HG03469 (cell line): Measurements from ENCODE around the gene SLC16A2.
A peak's percentile ranks its signal among the peaks of the same experiment; 100 is the strongest.
"Not testable (repeated sequence)": the region's sequence is repeated elsewhere in the genome, so short reads cannot be mapped to it uniquely, and the experiment has no call there.

ENCODE experiments used
- ATAC-seq: cut with Tn5 transposase; IDR thresholded peaks from one replicate; pipeline ENCODE4 v1.9.1; 2021; ENCODE audit warnings: mild to moderate bottlenecking, moderate library complexity, moderate number of reproducible peaks; ENCODE audit not compliant: unreplicated experiment

Gene SLC16A2

GRCh38 chrX:74505437-74505836 lies 84.1 kb downstream of the SLC16A2 start:
- ATAC-seq: no peak

- peak; percentile 90 for ATAC-seq
These were observed 85.2 kb downstream of the SLC16A2 start for GRCh38 chrX:74506317-74507115.

- ATAC-seq: no peak
These were observed 85.9 kb downstream of the SLC16A2 start for GRCh38 chrX:74507191-74507590.

DNA sequence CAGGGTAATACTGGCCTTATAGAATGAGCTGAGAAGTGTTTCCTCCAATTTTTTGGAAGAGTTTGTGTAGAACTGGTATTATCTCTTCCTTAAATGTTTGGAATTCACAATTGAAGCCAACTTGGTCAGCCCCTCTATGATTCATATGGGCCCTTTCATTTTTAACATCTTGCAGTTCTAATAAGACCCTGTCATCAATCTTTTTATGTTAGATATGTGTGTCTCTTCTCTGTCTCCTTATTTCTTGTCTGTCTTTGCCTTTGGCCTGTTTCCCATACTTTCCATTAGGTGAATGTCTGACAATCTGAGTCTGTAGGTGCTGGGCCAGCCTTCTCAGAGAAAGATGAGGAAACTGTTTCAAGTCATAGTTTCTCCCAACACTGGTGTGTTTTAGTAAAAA lies 88.7 kb downstream of the SLC16A2 start:
- ATAC-seq: no peak

DNA sequence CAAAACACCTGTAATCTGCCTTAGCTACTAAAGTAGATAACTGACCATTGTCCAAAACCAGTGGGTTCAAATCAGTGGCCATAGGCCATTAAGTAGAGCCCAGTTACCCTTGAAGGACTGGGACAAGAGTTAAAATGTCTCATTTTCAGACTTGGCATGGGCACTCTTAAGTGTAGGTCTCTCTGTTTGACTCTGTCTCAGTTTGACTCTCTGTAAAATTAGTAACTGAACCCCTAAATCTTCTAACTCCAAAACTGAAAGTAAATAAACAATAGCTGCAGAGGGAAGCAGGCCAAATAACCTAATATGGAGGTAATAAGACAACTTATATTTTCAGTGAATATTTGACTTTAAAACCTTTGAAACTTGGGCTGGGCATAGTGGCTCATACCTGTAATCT lies 89.1 kb downstream of the SLC16A2 start:
- peak; percentile 49 for ATAC-seq

DNA sequence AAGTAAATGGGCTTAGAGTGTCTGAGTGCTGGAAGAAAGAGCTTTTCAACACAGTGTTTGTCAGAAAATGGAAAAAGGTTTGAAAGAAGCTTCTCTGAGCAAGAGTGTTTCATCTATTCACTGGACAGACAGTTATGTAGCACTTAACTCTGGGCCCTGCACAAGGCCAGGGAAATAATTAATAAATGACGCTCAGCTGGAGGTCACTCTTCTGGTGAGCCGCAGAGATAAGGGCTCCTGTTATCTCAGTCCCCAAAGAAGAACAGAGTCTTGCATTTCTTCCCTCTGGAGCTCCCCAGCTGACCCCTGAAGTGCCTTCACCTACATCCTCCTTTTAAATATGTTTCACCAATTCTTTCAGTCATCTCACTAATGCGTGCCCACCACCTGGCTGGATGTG lies 90.4 kb downstream of the SLC16A2 start:
- no peak for ATAC-seq

DNA sequence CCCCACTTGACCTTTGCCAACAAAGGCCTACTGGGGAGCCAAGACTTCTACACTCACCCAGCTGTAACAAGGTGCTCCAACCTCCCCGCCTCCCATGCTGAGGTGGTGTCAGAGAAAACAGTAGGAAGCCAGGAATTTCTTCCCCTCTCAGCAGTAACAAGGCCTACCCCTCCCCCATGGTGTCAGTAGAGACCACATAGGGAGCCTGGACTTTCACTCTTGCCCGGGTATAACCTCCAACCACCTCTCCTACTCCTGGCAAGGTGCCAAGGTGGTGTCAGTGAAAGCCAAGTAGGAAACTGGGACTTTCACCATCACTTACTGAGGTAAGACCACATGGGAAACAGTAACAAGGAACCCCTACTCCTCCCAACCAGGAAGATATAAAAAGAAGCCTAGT lies 93.1 kb downstream of the SLC16A2 start:
- ATAC-seq: no peak

- ATAC-seq: no peak
These were observed 94.1 kb downstream of the SLC16A2 start for GRCh38 chrX:74515356-74515755.

DNA sequence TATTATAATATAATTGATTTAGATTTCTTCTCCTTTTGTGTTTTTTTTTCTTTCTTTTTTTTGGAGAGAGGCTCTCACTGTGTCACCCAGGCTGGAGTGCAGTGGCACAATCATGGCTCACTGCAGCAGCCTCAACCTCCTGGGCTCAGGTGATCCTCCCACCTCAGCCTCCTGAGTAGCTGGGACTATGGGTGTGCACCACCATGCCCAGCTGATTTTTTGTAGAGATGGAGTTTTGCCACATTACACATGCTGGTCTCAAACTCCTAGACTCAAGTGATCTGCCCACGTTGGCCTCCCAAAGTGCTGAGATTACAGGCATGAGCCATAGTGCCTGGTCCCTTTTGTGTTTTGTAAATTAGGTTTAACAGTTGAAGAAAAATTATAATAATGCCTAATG lies 94.7 kb downstream of the SLC16A2 start:
- ATAC-seq: not testable (repeated sequence)

DNA sequence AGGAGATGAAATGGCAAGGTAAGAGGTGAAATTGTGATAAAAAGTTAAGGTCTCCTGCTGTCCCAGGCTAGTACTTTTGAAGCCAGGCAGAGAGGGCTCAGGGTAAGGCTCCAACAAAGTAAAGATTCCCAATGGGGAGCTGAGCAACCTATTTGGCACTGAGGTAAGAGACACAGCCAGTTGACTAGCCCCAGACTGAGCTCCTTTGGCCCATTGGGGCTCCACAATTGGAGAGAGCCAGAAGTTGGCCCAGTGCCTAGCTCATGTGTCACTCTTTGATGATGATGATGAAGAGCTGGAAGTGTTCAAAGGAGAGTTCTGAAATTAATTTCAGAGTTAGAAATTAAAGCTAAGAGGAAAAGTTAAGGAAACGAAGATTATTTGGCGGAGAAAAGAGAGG lies 98.6 kb downstream of the SLC16A2 start:
- ATAC-seq: no peak

DNA sequence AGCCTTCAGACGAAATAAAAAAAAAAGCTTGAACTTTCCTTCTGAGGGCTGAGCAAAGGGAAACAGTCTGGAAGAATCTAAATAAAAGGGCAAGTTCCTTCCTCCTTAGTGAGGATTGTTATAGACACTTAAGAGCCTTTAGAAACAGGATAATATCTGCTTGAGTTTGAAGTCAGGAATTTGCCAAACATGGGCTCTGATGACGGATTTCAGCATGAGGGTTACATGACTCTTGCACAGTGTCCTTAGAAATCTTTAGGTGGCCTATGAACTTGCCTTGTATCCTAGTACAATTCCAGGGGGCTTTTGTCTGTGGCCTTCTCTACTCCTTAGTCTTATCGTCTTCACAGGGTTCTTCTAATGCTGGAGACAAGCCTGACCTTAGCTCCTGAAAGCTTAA lies 99.0 kb downstream of the SLC16A2 start:
- no peak for ATAC-seq

GRCh38 chrX:74520896-74521295 lies 99.6 kb downstream of the SLC16A2 start:
- ATAC-seq: no peak

DNA sequence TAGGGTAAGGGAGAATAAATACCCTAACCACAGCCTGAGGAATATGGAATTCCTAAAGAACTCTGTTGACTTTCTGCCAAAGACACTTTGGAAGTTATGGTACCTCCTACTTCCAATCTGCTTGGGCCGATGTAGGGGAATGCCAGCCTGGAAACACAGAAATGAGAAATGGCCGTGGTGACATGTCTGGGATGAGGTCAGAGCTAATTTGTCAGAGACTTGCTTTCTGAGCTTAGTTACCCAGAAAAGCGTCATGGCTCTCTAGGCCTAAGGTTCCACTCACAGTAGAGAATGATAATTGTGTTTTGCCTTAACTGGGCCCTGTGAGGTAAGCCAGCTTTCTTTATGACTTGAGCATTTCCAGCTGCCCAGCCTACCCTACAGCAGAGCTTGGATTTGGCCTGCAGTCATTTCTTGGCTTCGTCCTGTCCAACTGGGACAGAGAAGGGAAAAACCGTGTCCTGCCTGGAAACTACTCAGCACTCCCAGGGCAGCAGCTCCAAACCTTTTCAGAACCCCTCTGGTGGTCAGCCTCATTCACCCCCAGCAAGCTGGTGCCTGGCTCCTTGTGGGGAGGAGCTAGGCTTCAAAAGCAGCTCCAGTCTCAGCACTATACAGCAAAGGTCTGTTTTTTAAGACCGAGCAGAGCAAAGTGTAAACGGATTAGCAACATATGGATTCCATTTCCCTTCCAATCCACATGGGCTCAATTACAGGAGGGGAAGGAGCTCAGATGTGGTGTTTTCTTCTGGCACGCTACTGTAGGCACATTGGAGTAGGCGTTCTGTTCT lies 100.9 kb downstream of the SLC16A2 start:
- ATAC-seq: no peak

DNA sequence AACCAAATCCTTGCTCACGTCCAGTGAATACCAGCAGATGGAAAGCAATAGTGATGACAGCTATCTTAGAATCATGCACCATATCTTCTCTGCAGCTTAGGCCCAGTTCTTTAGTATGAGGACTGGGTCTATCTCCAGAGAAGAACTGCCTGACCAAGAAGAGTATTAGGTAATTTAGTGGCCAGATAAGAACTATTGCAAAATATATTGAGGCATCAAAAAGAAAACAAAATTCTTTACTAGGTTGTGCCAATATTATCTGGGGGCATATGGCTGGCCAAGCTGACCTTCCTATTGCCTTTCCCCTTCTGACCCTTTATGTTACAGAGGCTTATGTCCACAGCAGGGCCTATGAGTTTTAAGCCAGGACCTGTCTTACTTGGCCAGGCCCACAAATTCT lies 101.9 kb downstream of the SLC16A2 start:
- ATAC-seq: no peak

GRCh38 chrX:74523870-74524735 lies 102.8 kb downstream of the SLC16A2 start:
- ATAC-seq: no peak

DNA sequence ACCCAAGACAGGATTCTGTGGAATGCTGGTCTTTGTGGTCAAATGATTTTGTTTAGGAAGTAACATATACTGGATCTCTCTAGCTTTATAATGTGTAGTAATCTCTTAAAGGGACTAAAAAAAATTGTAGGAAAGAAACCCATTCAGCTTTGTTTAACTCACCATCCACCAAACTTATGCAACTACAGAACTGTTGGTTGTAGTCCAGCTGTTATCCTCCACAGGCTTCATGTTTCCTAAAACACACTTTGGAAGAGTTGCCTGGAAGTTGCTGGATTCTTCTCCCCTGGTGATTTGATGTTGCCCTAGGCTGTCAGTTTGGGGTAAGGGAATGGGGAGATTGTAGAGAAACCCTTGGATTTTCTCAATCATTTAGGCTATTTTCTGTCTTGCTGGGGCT lies 103.8 kb downstream of the SLC16A2 start:
- no peak for ATAC-seq

DNA sequence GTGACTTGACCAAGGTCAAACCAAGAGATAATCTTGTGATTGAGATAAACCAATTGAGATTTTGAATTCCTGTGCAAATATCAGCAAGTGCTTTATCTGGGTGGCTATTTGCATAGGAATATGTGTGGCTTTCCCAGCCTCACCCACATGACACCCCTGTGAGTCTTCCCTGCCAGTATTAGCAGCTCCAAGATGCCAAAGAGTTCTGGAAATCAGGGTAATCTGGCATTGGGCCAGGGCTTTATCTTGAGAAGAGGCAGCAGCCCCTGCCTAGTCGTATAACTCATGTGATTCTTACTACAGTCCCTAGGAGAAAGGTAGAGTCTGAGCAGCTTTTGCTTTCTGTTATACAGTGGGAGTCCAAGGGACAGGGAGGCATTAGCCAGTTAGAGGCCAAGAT lies 105.5 kb downstream of the SLC16A2 start:
- no peak for ATAC-seq

DNA sequence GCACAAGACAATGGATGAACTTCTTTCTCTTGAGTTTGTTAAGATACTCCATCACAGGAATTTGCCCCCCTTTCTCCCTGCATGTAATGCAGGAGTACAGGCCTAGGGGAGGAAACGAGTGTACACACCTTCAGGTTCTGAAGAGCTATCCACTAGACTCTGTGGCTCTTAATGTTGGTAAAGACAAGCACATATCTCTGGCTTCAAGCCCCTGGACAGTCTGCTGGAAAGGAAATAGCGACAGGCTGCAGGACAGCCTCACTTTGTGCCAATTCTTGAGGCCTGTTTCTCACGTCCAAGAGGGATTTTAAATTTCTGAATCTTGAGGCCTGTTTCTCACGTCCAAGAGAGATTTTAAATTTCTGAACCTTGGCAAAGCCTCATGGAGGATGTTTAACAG lies 106.1 kb downstream of the SLC16A2 start:
- no peak for ATAC-seq

DNA sequence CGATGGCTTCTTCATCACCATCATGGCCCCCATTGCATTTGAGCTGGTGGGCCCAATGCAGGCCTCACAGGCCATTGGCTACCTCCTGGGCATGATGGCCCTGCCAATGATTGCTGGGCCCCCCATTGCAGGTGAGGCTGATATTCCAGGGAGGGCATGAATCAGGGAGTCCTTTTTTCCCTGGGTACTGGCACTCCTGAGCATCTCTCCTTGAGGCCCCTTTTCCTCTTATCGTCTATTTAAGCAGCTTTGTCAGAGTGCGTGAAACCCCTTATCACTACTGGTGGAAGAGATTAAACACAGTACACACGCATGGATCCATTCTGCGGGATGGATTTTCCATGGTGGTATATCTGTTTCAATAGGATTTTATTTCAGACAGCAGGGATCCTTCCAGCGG lies 108.0 kb downstream of the SLC16A2 start:
- no peak for ATAC-seq

DNA sequence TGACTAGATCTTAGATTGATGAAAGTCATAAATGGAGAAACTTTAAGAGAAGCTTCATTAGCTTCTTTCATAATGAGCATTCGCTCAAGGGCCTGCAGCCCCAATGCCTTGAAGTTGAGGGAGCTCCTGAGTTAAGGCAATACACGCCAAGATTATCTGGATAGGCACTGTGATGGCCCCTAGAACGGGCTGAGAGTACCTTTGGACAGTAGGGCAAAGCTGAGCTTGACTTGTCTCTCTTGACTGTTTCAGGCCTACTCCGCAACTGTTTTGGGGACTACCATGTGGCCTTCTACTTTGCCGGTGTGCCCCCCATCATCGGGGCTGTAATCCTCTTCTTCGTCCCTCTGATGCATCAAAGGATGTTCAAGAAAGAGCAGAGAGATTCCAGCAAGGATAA lies 109.8 kb downstream of the SLC16A2 start:
- no peak for ATAC-seq

DNA sequence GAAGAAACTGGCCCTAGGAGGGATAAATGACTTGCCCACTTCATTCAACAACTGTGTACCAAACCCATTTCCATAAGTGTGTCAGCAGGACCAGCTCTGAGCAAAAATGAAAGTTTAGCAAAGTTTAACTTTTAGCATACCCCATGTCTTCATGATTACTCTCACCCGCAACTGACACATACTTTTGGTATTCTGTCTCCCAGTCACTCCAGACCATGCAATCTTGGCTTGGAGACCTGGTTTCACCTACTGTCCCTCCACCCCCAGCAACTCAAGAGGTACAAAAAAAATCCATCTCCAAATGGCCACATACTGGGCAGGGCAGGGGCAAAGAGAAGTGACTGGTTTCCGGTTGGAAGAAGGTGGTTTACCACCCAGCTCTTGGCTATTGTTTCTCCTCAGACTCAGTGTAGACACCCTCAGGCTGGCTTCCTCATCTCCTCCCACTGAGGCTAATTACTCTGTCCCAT lies 113.3 kb downstream of the SLC16A2 start:
- no peak for ATAC-seq
